Neural cell (in vitro differentiated cells): ENCODE results near the gene THAP8. TPM values are rescaled to one million over a fixed set of nuclear protein-coding genes. Genes with fewer than 3 reads are reported as not detected.

Experiments
- H2AFZ ChIP-seq: fragments of 200-600, 300-800 bp; sonication (generic), shearing (Covaris generic); 2 replicates; pipeline ENCODE4 v1.6.0; 2014; ENCODE audit warnings: low read depth, mild to moderate bottlenecking, antibody characterized with exemption, low read length, moderate library complexity
- H3F3A ChIP-seq: fragments of 200-600 bp; shearing (Covaris generic); 2 replicates; pipeline ENCODE4 v1.6.1; 2016; ENCODE audit warnings: mild to moderate bottlenecking, moderate library complexity, mixed read lengths, antibody characterized with exemption, low read length; ENCODE audit not compliant: insufficient read depth, poor library complexity, severe bottlenecking
- H3K27ac ChIP-seq: fragments of 200-600, 300-800 bp; sonication (generic), shearing (Covaris generic); 2 replicates; pipeline ENCODE4 v1.5.1; 2014; ENCODE audit warnings: mild to moderate bottlenecking, low read length, moderate library complexity
- H3K27me3 ChIP-seq: fragments of 300-800, 200-600 bp; sonication (generic), shearing (Covaris generic); 2 replicates; pipeline ENCODE4 v1.6.0; 2014; ENCODE audit warnings: mild to moderate bottlenecking, low read depth, low read length, moderate library complexity; ENCODE audit not compliant: insufficient read depth
- H3K36me3 ChIP-seq: fragments of 300-800, 200-600 bp; sonication (generic), shearing (Covaris generic); 2 replicates; pipeline ENCODE4 v1.5.1; 2014; ENCODE audit warnings: mild to moderate bottlenecking, antibody characterized with exemption, low read length, moderate library complexity; ENCODE audit not compliant: insufficient read depth
- H3K4me2 ChIP-seq: fragments of 300-800, 200-600 bp; sonication (generic), shearing (Covaris generic); 2 replicates; pipeline ENCODE4 v1.6.0; 2014; ENCODE audit warnings: mild to moderate bottlenecking, low read length
- H3K4me3 ChIP-seq: fragments of 300-800, 200-600 bp; sonication (generic), shearing (Covaris generic); 2 replicates; pipeline ENCODE4 v1.5.1; 2014; ENCODE audit warnings: mild to moderate bottlenecking, low read length, moderate library complexity
- H3K79me2 ChIP-seq: fragments of 200-600 bp; shearing (Covaris generic); replicated peaks from 2 replicates; pipeline ENCODE4 v1.6.0; 2014; ENCODE audit warnings: mild to moderate bottlenecking, low read length, moderate library complexity; ENCODE audit not compliant: insufficient read depth
- H3K9ac ChIP-seq: fragments of 300-800, 200-600 bp; sonication (generic), shearing (Covaris generic); 2 replicates; pipeline ENCODE4 v1.6.1; 2016; ENCODE audit warnings: mild to moderate bottlenecking, low read length, mixed read lengths
- H3K9me2 ChIP-seq: fragments of 200-600 bp; shearing (Covaris generic); 2 replicates; pipeline ENCODE4 v1.6.1; 2016; ENCODE audit warnings: mild to moderate bottlenecking, low read length, mixed read lengths; ENCODE audit not compliant: insufficient read depth
- H3K9me3 ChIP-seq: fragments of 200-600, 300-800 bp; sonication (generic), shearing (Covaris generic); 2 replicates; pipeline ENCODE4 v1.6.1; 2016; ENCODE audit warnings: mild to moderate bottlenecking, mixed run types, low read length, moderate library complexity, mixed read lengths
- H4K20me1 ChIP-seq: fragments of 200-600 bp; shearing (Covaris generic); 2 replicates; pipeline ENCODE4 v1.6.1; 2016; ENCODE audit warnings: mild to moderate bottlenecking, mixed run types; ENCODE audit not compliant: insufficient read depth
- CTCF ChIP-seq: fragments of 450-650 bp; IDR thresholded peaks from 2 replicates; pipeline ENCODE4 v1.5.1; 2014; ENCODE audit warnings: antibody characterized with exemption, mild to moderate bottlenecking, moderate library complexity; ENCODE audit not compliant: poor library complexity, severe bottlenecking
- EP300 ChIP-seq: fragments of 450-650 bp; conservative IDR thresholded peaks from 2 replicates; pipeline ENCODE4 v1.6.1; 2014; ENCODE audit warnings: antibody characterized with exemption, mild to moderate bottlenecking, moderate library complexity; ENCODE audit not compliant: poor library complexity, severe bottlenecking
- EZH2 ChIP-seq: fragments of 200-600, 300-800 bp; shearing (Covaris generic), sonication (generic); IDR thresholded peaks from 2 replicates; pipeline ENCODE4 v1.6.1; 2014; ENCODE audit warnings: antibody characterized with exemption, low read length, borderline replicate concordance, mild to moderate bottlenecking; ENCODE audit not compliant: insufficient read depth, poor library complexity, severe bottlenecking
- MXI1 ChIP-seq: fragments of 450-650 bp; conservative IDR thresholded peaks from 2 replicates; pipeline ENCODE4 v1.6.1; 2014; ENCODE audit warnings: antibody characterized with exemption, mild to moderate bottlenecking; ENCODE audit not compliant: poor library complexity, severe bottlenecking
- POLR2AphosphoS5 ChIP-seq: IDR thresholded peaks from 2 replicates; pipeline ENCODE4 v1.6.1; 2012
- RAD21 ChIP-seq: fragments of 450-650 bp; conservative IDR thresholded peaks from 2 replicates; pipeline ENCODE4 v1.6.1; 2014; ENCODE audit warnings: antibody characterized with exemption, mild to moderate bottlenecking, moderate library complexity
- REST ChIP-seq: IDR thresholded peaks from 2 replicates; pipeline ENCODE4 v1.6.1; 2012; ENCODE audit warnings: borderline replicate concordance
- SMC3 ChIP-seq: fragments of 450-650 bp; conservative IDR thresholded peaks from 2 replicates; pipeline ENCODE4 v1.6.1; 2014; ENCODE audit warnings: antibody characterized with exemption, mild to moderate bottlenecking, moderate library complexity; ENCODE audit not compliant: poor library complexity
- TAF1 ChIP-seq: IDR thresholded peaks from 2 replicates; pipeline ENCODE4 v1.6.1; 2012; ENCODE audit warnings: low read depth
- polyA plus RNA-seq: library from polyadenylated mRNA; depleted of rRNA; stranded (reverse); fragments of >200 nt; gene quantifications from 2 replicates; pipeline ENCODE4 v1.2.3, GENCODE V29; 2014

THAP8 gene
- polyA plus RNA-seq, 1 donor from 2014 or later = 5.5 TPM

GRCh38 chr19:36023432-36023831 is 30.7 kb downstream of the THAP8 start:
- no peaks in the 10 kb centered on the region for H3K9me2 ChIP-seq
- no peak overlapping the region for H2AFZ ChIP-seq
- H3K9me3 ChIP-seq = no peaks in the 10 kb centered on the region
- no peak overlapping the region for H3K9ac ChIP-seq
- no peaks in the 10 kb centered on the region for H3K79me2 ChIP-seq
- TF ChIP-seq CTCF = no peak
- no peak for TF ChIP-seq TAF1
- no peak for TF ChIP-seq POLR2AphosphoS5
- no peak for TF ChIP-seq EZH2
- TF ChIP-seq RAD21 = no peak
- TF ChIP-seq REST = no peak
- no peak for TF ChIP-seq EP300
- TF ChIP-seq SMC3 = no peak
- no peak for TF ChIP-seq MXI1
- H3K27me3 ChIP-seq = no peaks in the 10 kb centered on the region
- no peaks in the 10 kb centered on the region for H4K20me1 ChIP-seq
- no peak overlapping the region for H3K4me2 ChIP-seq
- no peak overlapping the region for H3K4me3 ChIP-seq
- H3F3A ChIP-seq = no peaks in the 10 kb centered on the region
- no peaks in the 10 kb centered on the region for H3K36me3 ChIP-seq
- H3K27ac ChIP-seq = no peak overlapping the region

DNA sequence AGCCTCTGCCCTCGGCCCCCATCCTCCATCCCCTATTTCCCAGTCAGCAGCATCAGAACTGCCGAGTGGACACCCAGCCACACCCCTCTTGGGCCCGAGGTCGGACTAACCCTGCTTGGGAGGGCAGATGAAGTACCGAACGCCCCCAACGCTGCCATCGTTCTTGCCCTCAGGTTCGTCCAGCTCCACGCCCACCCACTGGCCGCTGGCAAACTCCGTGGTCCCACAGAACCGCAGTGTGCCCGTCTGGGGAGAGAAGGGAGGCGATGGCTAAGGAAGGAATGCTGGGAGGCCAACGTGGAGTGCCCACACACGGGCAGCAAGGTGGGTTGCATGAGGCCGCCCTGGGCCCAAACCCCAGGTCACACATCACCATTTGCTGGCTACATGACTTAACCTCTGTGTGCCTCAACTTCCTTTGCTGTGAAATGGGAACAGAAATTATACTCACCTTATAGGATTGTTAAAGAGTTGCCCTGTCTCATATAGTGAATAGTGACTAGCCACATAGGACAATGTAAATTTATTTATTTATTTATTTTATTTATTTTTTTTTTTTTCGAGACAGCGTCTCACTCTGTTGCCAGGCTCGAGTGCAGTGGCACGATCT is 34.9 kb downstream of the THAP8 start:
- TF ChIP-seq TAF1 (no peak), EP300 (no peak), MXI1 (no peak), EZH2 (no peak), CTCF (no peak), POLR2AphosphoS5 (no peak), REST (no peak)
- Histone ChIP-seq H4K20me1 (no peaks in the 10 kb centered on the region), H3F3A (no peaks in the 10 kb centered on the region), H3K4me2 (no peak overlapping the region), H3K9ac (no peak overlapping the region), H3K79me2 (no peaks in the 10 kb centered on the region), H3K27ac (no peak overlapping the region), H2AFZ (no peak overlapping the region), H3K27me3 (no peaks in the 10 kb centered on the region), H3K36me3 (peaks cover 5% of the 10 kb centered on the region), H3K9me3 (no peaks in the 10 kb centered on the region), H3K9me2 (no peaks in the 10 kb centered on the region), H3K4me3 (no peak overlapping the region)
